Endodermal cell (in vitro differentiated cells): ENCODE data around the gene CD44. TPM values are rescaled to one million over a fixed set of nuclear protein-coding genes. Genes with fewer than 3 reads are reported as not detected.

Experiments
- DNase-seq: peaks from one replicate; pipeline ENCODE4 v3.0.0-alpha.2; 2017
- H3K27ac ChIP-seq: 2 replicates; pipeline ENCODE4 v1.5.1; 2013; ENCODE audit warnings: mild to moderate bottlenecking, low read depth, low read length, moderate library complexity
- H3K27me3 ChIP-seq: 2 replicates; pipeline ENCODE4 v1.6.1; 2013; ENCODE audit warnings: mild to moderate bottlenecking, low read length, moderate library complexity; ENCODE audit not compliant: insufficient read depth, control insufficient read depth, poor library complexity, severe bottlenecking
- H3K36me3 ChIP-seq: 2 replicates; pipeline ENCODE4 v1.7.0; 2013; ENCODE audit warnings: mild to moderate bottlenecking, low read length, moderate library complexity; ENCODE audit not compliant: control insufficient read depth, insufficient read depth
- H3K4me1 ChIP-seq: one replicate; pipeline ENCODE4 v1.7.0; 2013; ENCODE audit warnings: low read length; ENCODE audit not compliant: control insufficient read depth, insufficient read depth
- H3K4me3 ChIP-seq: 2 replicates; pipeline ENCODE4 v1.5.1; 2013; ENCODE audit warnings: mild to moderate bottlenecking, low read length, moderate library complexity
- H3K9ac ChIP-seq: 2 replicates; pipeline ENCODE4 v1.6.1; 2013; ENCODE audit warnings: mild to moderate bottlenecking, low read length, moderate library complexity; ENCODE audit not compliant: poor library complexity, severe bottlenecking; ENCODE audit errors: extremely low read depth
- H3K9me3 ChIP-seq: 2 replicates; pipeline ENCODE4 v1.6.1; 2013; ENCODE audit warnings: mild to moderate bottlenecking, low read length, moderate library complexity; ENCODE audit not compliant: control insufficient read depth
- H3K27ac Mint-ChIP-seq: 2 replicates; pipeline ENCODE4 v1.8.0; 2020; ENCODE audit warnings: mixed read lengths
- H3K27me3 Mint-ChIP-seq: 2 replicates; pipeline ENCODE4 v1.8.0; 2021; ENCODE audit warnings: mild to moderate bottlenecking, mixed read lengths; ENCODE audit not compliant: insufficient read depth
- H3K36me3 Mint-ChIP-seq: 2 replicates; pipeline ENCODE4 v1.8.0; 2020; ENCODE audit warnings: low read depth, mixed read lengths
- H3K4me1 Mint-ChIP-seq: 2 replicates; pipeline ENCODE4 v1.8.0; 2020; ENCODE audit warnings: mixed read lengths
- H3K4me3 Mint-ChIP-seq: 2 replicates; pipeline ENCODE4 v1.8.0; 2020; ENCODE audit warnings: mild to moderate bottlenecking, moderate library complexity, mixed read lengths
- H3K9me3 Mint-ChIP-seq: 2 replicates; pipeline ENCODE4 v1.8.0; 2020; ENCODE audit warnings: mild to moderate bottlenecking, mixed read lengths
- WGBS, 2 experiments: methylation state at CpG; one replicate each; pipeline versions ENCODE4 v1.1.5 to v1.1.7; 2013; ENCODE audit warnings: missing lambda C conversion rate in 2 of 2, mixed read lengths in 1 of 2; ENCODE audit not compliant: insufficient coverage in 1 of 2, insufficient read length in 1 of 2; 5-methylcytosine and 5-hydroxymethylcytosine counted together
- total RNA-seq, 2 donors: library from RNA; stranded (reverse); fragmentation: NEBNext Ultra II Directional in 1 of 2; extraction: Animal tissue kit (Norgen Biotek cat#: 25700) in 1 of 2; gene quantifications; 2 replicates in 1 of 2; 3 replicates in 1 of 2; pipeline ENCODE4 v1.2.1, GENCODE V29; 2021
- TF ChIP-seq, protein P1 (sequence below): fragments of 200-600 bp; sonication (generic); conservative IDR thresholded peaks from 2 replicates; pipeline ENCODE4 v1.5.0; 2021; ENCODE audit warnings: antibody characterized with exemption, mild to moderate bottlenecking

The CD44 gene
- total RNA-seq, 2 donors from 2014 or later: 1.2 to 4.6 TPM

GRCh38 chr11:35235936-35236666, 97.1 kb downstream of the CD44 start:
- Mint-ChIP-seq H3K27ac (no peak overlapping the region), H3K9me3 (peaks cover 8% of the 10 kb centered on the region), H3K27me3 (peaks cover 13% of the 10 kb centered on the region), H3K4me3 (no peak overlapping the region), H3K4me1 (peaks cover 12% of the 10 kb centered on the region), H3K36me3 (no peaks in the 10 kb centered on the region)
- TF ChIP-seq, protein P1, sequence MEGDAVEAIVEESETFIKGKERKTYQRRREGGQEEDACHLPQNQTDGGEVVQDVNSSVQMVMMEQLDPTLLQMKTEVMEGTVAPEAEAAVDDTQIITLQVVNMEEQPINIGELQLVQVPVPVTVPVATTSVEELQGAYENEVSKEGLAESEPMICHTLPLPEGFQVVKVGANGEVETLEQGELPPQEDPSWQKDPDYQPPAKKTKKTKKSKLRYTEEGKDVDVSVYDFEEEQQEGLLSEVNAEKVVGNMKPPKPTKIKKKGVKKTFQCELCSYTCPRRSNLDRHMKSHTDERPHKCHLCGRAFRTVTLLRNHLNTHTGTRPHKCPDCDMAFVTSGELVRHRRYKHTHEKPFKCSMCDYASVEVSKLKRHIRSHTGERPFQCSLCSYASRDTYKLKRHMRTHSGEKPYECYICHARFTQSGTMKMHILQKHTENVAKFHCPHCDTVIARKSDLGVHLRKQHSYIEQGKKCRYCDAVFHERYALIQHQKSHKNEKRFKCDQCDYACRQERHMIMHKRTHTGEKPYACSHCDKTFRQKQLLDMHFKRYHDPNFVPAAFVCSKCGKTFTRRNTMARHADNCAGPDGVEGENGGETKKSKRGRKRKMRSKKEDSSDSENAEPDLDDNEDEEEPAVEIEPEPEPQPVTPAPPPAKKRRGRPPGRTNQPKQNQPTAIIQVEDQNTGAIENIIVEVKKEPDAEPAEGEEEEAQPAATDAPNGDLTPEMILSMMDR: no peak
- Histone ChIP-seq H3K27ac (no peak overlapping the region), H3K4me3 (no peak overlapping the region), H3K27me3 (no peaks in the 10 kb centered on the region), H3K9me3 (peaks cover 4% of the 10 kb centered on the region), H3K4me1 (no peaks in the 10 kb centered on the region), H3K9ac (no peak overlapping the region), H3K36me3 (no peaks in the 10 kb centered on the region)
- WGBS, 2 experiments: 87 to 90% methylated on average over 3 to 4 of the region's 4 CpGs
- DNase-seq: no peak

GRCh38 chr11:35236667-35237003, 97.7 kb downstream of the CD44 start:
- DNase-seq: no peak
- Histone ChIP-seq H3K9me3 (peaks cover 4% of the 10 kb centered on the region), H3K4me3 (no peak overlapping the region), H3K4me1 (no peaks in the 10 kb centered on the region), H3K9ac (no peak overlapping the region), H3K27me3 (no peaks in the 10 kb centered on the region), H3K27ac (no peak overlapping the region), H3K36me3 (no peaks in the 10 kb centered on the region)
- H3K4me3 Mint-ChIP-seq: no peak overlapping the region
- 89 to 92% methylated on average over 2 to 4 of the region's 5 CpGs for WGBS, 2 experiments
- H3K9me3 Mint-ChIP-seq: peaks cover 8% of the 10 kb centered on the region
- H3K4me1 Mint-ChIP-seq: peaks cover 12% of the 10 kb centered on the region
- no peaks in the 10 kb centered on the region for H3K36me3 Mint-ChIP-seq
- H3K27me3 Mint-ChIP-seq: peaks cover 12% of the 10 kb centered on the region
- no peak overlapping the region for H3K27ac Mint-ChIP-seq
- TF ChIP-seq, protein P1: no peak

DNA sequence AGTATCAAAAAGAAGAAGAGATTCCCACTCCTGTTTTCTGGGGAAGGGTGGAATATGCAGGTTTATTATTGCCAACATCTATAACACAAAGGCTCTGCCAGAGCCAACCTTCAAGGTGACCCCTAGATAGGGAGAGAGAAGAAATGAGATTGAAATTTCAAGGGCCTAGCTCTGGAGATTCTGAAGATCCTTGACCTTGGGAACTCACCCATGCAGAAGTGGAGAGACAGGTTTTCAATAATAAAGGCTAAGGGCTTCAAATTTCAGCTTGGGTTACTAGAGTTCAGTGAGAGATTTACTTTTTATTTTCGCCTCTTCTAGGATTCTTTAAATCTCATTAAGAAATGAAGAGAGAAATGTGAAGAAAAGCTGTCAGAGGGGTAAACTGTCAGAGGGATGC, 98.4 kb downstream of the CD44 start:
- Histone ChIP-seq H3K9me3 (peaks cover 4% of the 10 kb centered on the region), H3K9ac (no peak overlapping the region), H3K4me3 (no peak overlapping the region), H3K27me3 (no peaks in the 10 kb centered on the region), H3K36me3 (no peaks in the 10 kb centered on the region), H3K4me1 (no peaks in the 10 kb centered on the region), H3K27ac (no peak overlapping the region)
- H3K36me3 Mint-ChIP-seq: no peaks in the 10 kb centered on the region
- H3K27me3 Mint-ChIP-seq: peaks cover 12% of the 10 kb centered on the region
- TF ChIP-seq, protein P1: no peak
- H3K4me3 Mint-ChIP-seq: no peak overlapping the region
- H3K9me3 Mint-ChIP-seq: peaks cover 8% of the 10 kb centered on the region
- DNase-seq: no peak
- no peak overlapping the region for H3K27ac Mint-ChIP-seq
- 90 to 100% methylated on average over 1 of the region's 1 CpG for WGBS, 2 experiments
- peaks cover 12% of the 10 kb centered on the region for H3K4me1 Mint-ChIP-seq
